Measurements from ENCODE around the gene CCDC57.

Gene CCDC57

GRCh38 chr17:82247182-82247823, 34.7 kb upstream of the CCDC57 start:
- no peak overlapping the region for H3K4me3 ChIP-seq (ENCODE audit: low read length)
- no peak for DNase-seq (ENCODE audit: low read depth, low spot score)

DNA sequence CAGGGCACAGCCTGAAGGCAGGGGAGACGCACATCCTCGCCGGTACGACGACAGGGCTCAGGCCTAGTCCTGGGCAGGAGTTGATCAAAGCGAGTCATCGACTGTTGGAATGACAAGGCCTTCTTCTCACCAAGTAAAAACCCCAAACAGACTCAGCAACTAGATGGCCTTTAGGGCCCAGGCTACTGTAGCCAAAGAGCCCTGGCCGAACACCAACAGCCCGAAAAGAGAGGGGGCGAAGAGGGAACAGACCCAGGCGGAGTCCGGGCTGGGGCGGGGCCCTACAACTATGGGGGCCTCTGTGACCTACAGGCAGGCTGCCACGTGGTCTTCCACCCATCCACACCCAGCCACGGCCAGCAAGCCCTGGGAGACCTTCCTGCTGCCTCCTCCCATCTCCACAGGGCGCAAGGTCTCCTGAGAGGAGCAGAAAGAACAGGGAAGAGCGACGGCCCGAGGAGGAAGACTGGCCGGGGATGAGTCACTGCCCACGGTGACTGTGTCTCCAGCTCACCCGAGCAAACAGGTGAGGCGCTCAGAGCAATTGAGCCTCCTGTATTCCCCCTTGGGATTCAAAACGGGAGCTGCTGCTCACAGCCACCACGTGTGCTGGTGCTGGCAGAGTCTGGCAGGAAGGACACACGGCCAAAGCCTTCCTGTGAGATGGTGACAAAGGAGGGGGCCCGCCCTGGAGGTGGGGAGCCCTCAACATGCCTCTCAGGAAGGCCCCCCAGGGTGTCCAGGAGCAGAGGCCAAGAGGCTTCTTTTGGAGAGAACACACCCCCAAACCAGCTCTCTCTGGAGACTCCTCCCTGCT, 33.9 kb upstream of the CCDC57 start:
- no peak overlapping the region for H3K4me3 ChIP-seq (ENCODE audit: low read length)
- no peak for DNase-seq (ENCODE audit: low read depth, low spot score)

- DNase-seq (ENCODE audit: low read depth, low spot score) = no peak
- no peak overlapping the region for H3K4me3 ChIP-seq (ENCODE audit: low read length)
Observed at GRCh38 chr17:82246040-82246364, 33.4 kb upstream of the CCDC57 start.

GRCh38 chr17:82245134-82246039, 32.7 kb upstream of the CCDC57 start:
- no peak for DNase-seq (ENCODE audit: low read depth, low spot score)
- no peak overlapping the region for H3K4me3 ChIP-seq (ENCODE audit: low read length)

DNA sequence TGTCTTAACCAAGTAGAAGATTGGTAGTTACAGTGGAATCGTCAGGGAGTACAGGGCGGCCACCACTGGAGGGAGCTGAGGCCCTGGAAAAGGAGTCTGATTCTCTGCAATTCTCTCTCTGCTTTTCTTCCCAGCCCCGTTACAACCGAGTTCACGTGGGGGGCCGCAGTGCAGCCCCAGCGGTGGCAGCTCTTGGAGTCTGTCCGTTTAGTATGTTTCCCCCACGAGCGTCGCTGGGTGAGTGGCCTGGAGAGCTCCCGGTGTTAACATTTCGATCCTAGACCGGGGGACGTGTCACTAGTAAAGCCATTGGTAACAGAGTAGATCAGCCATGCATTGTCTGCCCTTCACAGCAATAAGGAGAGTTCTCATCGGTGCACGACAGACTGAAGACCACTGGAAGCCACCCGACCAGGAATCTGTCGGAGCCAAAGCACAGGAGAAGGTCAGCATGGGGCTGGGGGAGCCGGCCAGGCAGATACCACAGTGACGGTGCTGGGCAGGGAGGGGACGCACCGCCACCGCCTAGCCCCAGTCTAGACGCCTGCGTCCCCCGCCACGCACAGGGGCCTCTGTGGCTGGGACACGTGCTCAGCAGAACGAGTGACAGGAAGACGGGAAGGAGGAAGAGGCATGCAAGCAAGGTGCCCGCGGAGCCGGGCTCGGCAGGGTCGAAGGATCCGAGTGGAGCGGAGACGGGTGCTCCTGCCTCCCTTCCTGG, 31.9 kb upstream of the CCDC57 start:
- no peak overlapping the region for H3K4me3 ChIP-seq (ENCODE audit: low read length)

DNA sequence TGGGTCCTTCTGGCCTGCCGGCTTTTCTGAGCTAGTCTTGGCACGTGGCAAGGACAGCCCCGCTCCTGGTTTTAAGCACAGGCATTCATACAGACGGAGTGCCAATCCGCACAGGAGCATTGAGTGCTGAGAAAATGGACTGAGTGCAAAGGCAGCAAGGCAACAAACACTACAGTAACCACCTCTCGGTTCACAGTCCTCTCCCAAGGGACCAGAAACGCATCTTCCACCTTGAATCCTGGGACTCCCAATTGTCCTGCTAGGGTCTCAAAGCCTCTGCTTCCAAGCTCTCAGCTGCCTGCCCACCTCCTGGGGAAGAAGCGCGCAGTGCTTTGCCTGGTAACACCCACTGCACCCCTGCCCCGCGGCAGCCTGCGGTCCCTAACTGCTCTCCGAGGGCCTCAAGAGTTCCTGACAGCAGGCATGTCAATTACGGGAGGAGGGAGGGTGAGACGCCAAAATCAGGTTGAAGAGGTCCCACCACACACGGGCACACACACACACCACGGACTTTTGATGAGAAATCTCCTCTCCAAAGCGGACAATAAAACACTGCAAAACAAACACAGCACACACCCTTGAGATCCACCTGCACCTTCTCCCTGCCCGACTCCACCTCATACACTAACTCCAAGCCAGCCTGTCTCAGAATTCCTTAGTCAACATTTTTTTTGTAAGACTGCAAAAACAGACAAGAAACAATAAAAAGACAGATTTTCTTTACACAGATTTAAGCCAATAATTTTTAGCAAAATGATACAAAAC, 31.2 kb upstream of the CCDC57 start:
- no peak for DNase-seq (ENCODE audit: low read depth, low spot score)

More for the DNA sequence above, 31.9 kb upstream of the CCDC57 start:
- DNase-seq (ENCODE audit: low read depth, low spot score) = no peak

GRCh38 chr17:82242977-82243647, 30.5 kb upstream of the CCDC57 start:
- DNase-seq (ENCODE audit: low read depth, low spot score) = no peak
- H3K4me3 ChIP-seq (ENCODE audit: low read length) = no peak overlapping the region

More for the DNA sequence above, 31.2 kb upstream of the CCDC57 start:
- no peak overlapping the region for H3K4me3 ChIP-seq (ENCODE audit: low read length)

GRCh38 chr17:82242698-82242976, 30.0 kb upstream of the CCDC57 start:
- DNase-seq (ENCODE audit: low read depth, low spot score) = no peak
- no peak overlapping the region for H3K4me3 ChIP-seq (ENCODE audit: low read length)

GRCh38 chr17:82241926-82242697, 29.5 kb upstream of the CCDC57 start:
- no peak for DNase-seq (ENCODE audit: low read depth, low spot score)
- no peak overlapping the region for H3K4me3 ChIP-seq (ENCODE audit: low read length)

GRCh38 chr17:82241183-82241925, 28.7 kb upstream of the CCDC57 start:
- no peak for DNase-seq (ENCODE audit: low read depth, low spot score)
- no peak overlapping the region for H3K4me3 ChIP-seq (ENCODE audit: low read length)

GRCh38 chr17:82240506-82241182, 28.0 kb upstream of the CCDC57 start:
- no peak for DNase-seq (ENCODE audit: low read depth, low spot score)
- H3K4me3 ChIP-seq (ENCODE audit: low read length) = no peak overlapping the region

DNA sequence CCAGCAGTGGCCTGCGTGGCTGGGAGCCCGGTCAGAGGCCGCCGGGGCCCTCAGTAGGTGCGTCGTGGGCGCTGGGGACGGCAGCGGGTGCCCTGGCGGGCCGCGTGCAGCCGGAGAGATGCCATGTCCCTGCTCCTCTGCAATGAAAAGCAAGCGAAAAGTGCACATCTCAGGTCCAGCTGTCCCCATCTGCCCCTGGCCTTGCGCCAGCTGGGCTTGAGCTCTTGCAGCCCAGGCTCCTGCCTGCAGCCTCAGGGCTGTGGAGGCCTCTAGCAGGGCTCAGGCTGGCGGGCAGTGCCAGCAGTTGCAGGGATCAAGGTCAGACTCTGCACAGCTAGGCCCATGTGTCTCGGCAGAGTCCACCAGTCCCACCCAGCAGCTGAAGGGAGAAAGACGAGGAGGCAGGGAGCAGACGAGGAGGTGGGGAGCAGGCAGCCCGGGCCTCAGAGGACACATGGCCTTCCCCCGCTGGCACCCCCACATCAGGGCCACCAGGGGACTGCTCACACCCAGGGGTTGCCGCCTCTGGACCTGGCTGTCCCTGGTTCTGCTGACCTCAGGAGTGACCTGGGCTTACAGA, 27.4 kb upstream of the CCDC57 start:
- H3K4me3 ChIP-seq (ENCODE audit: low read length) = no peak overlapping the region
- no peak for DNase-seq (ENCODE audit: low read depth, low spot score)

- DNase-seq (ENCODE audit: low read depth, low spot score) = no peak
- no peak overlapping the region for H3K4me3 ChIP-seq (ENCODE audit: low read length)
Observed at GRCh38 chr17:82239401-82239925, 26.8 kb upstream of the CCDC57 start.

DNA sequence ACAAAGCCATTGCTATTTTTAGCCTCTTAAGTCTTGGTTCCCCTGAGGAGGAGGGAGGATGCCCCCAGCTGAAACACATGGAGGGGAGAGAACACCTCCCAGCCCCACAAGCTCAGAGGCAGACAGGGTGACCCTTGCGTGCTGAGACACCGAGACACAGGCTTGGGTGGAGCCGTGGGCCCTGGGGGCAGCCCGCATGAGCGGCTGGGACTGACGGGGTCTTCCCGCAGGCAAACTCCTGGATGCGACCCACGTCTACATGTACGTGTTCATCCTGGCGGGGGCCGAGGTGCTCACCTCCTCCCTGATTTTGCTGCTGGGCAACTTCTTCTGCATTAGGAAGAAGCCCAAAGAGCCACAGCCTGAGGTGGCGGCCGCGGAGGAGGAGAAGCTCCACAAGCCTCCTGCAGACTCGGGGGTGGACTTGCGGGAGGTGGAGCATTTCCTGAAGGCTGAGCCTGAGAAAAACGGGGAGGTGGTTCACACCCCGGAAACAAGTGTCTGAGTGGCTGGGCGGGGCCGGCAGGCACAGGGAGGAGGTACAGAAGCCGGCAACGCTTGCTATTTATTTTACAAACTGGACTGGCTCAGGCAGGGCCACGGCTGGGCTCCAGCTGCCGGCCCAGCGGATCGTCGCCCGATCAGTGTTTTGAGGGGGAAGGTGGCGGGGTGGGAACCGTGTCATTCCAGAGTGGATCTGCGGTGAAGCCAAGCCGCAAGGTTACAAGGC, 26.0 kb upstream of the CCDC57 start:
- peak overlapping the region; percentile 22 for H3K4me3 ChIP-seq (ENCODE audit: low read length)

More for the DNA sequence above, 26.0 kb upstream of the CCDC57 start:
- DNase-seq (ENCODE audit: low read depth, low spot score) = peak; percentile 72
